Kidney (tissue), 14 donors: Measurements from ENCODE around the gene MYO5B. TPM values are rescaled to one million over a fixed set of nuclear protein-coding genes. Genes with fewer than 3 reads are reported as not detected.

Source experiments
- DNase-seq, 5 donors: peaks; one replicate each; pipeline ENCODE4 v3.0.0-alpha.2; 2013 to 2020
- FAIRE-seq: peaks from 2 replicates; lab custom pipeline; 2012; peaks lifted over from hg19 to GRCh38; lab: Jason Lieb, UNC
- H3K27ac ChIP-seq, 2 donors: one replicate each; pipeline ENCODE4 v1.7.0; 2013; ENCODE audit warnings: low read depth in 2 of 2, low read length in 2 of 2, inconsistent platforms in 1 of 2
- H3K27me3 ChIP-seq: one replicate; pipeline ENCODE4 v1.7.1; 2013; ENCODE audit warnings: low read length, inconsistent platforms; ENCODE audit not compliant: control insufficient read depth, insufficient read depth
- H3K36me3 ChIP-seq, 3 donors: one replicate each; pipeline versions ENCODE4 v1.7.0 to v1.7.1; 2013; ENCODE audit warnings: low read length in 3 of 3, control low read depth in 1 of 3, inconsistent platforms in 1 of 3; ENCODE audit not compliant: insufficient read depth in 3 of 3, control insufficient read depth in 2 of 3
- H3K4me1 ChIP-seq, 3 donors: one replicate each; pipeline versions ENCODE4 v1.7.0 to v1.7.1; 2013; ENCODE audit warnings: low read length in 3 of 3, inconsistent platforms in 1 of 3, low read depth in 1 of 3; ENCODE audit not compliant: control insufficient read depth in 2 of 3, insufficient read depth in 2 of 3
- H3K4me3 ChIP-seq, 3 donors: one replicate each; pipeline versions ENCODE4 v1.7.0 to v1.8.1; 2013; ENCODE audit warnings: low read length in 3 of 3, control low read depth in 1 of 3, inconsistent platforms in 1 of 3
- H3K9ac ChIP-seq, 3 donors: one replicate each; pipeline versions ENCODE4 v1.7.0 to v1.7.1; 2013; ENCODE audit warnings: low read length in 3 of 3, control low read depth in 1 of 3, inconsistent platforms in 1 of 3
- H3K9me3 ChIP-seq, 3 donors: one replicate each; pipeline versions ENCODE4 v1.7.0 to v1.7.1; 2013; ENCODE audit warnings: low read length in 3 of 3, control low read depth in 1 of 3, inconsistent platforms in 1 of 3; ENCODE audit not compliant: control insufficient read depth in 2 of 3, insufficient read depth in 1 of 3
- intact Hi-C: fragments of 100-400 bp; cut with DNase I; formaldehyde crosslinking; loops from one replicate; pipeline ENCODE4 v1.11.1; 2022
- polyA plus RNA-seq: library from polyadenylated mRNA; stranded (reverse); fragments of 350-450 nt; fragmentation: Illumina TruSeq; extraction: RNeasy Lipid Tissue Mini Kit (QIAGEN cat#74804); gene quantifications from one replicate; pipeline ENCODE4 v1.2.3, GENCODE V29; 2014; ENCODE audit warnings: low read depth, low replicate concordance; ENCODE audit not compliant: insufficient read depth
- total RNA-seq: library from RNA; stranded (reverse); fragmentation: NEBNext Ultra II Directional; extraction: Animal tissue kit (Norgen Biotek cat#: 25700); gene quantifications from one replicate; pipeline ENCODE4 v1.2.1, GENCODE V29; 2021
- TF ChIP-seq, protein P1 (sequence below): IDR thresholded peaks from 3 replicates; pipeline ENCODE4 v1.5.1; 2012; ENCODE audit warnings: mild to moderate bottlenecking, moderate library complexity, borderline replicate concordance; ENCODE audit not compliant: insufficient read depth; ENCODE audit errors: extremely low read depth
- donor health status: control.
- donor health status: control.
- donor health status: control.
- donor health status: control.
- donor health status: control.
- donor health status: DM: yes; HTN: yes; CAD: no.
- donor health status: Normal renal cell carcinoma (clear cell type).

Gene MYO5B
- total and polyA plus RNA-seq, 2 donors from 2014 or later, result 17.8 to 43.8 TPM

DNA sequence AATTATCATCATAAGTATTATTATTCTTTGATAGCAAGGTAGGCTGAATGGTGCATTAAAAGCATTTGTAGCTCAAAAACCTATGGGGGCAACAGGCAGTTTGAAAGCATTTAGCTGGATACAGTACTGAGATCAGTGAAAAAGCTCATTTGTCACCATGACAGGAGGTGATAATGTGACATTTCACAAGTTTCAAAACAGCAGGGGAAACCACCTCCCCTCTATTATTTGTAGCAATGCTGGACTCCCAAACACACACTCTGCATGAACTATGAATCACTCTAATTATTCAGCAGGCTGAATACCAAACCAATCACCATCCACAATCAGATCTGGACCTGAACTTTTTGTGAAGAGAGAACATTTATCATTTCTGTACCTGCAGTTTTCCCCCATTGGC is 63.4 kb downstream of the MYO5B start:
- no peak overlapping the region for H3K9ac ChIP-seq
- no peaks in the 10 kb centered on the region for H3K36me3 ChIP-seq
- H3K9me3 ChIP-seq, result no peaks in the 10 kb centered on the region
- no peaks in the 10 kb centered on the region for H3K27me3 ChIP-seq
- DNase-seq, result no peak
- no peak overlapping the region for H3K4me3 ChIP-seq
- no peak for FAIRE-seq
- H3K27ac ChIP-seq, result no peak overlapping the region
- TF ChIP-seq, protein P1, sequence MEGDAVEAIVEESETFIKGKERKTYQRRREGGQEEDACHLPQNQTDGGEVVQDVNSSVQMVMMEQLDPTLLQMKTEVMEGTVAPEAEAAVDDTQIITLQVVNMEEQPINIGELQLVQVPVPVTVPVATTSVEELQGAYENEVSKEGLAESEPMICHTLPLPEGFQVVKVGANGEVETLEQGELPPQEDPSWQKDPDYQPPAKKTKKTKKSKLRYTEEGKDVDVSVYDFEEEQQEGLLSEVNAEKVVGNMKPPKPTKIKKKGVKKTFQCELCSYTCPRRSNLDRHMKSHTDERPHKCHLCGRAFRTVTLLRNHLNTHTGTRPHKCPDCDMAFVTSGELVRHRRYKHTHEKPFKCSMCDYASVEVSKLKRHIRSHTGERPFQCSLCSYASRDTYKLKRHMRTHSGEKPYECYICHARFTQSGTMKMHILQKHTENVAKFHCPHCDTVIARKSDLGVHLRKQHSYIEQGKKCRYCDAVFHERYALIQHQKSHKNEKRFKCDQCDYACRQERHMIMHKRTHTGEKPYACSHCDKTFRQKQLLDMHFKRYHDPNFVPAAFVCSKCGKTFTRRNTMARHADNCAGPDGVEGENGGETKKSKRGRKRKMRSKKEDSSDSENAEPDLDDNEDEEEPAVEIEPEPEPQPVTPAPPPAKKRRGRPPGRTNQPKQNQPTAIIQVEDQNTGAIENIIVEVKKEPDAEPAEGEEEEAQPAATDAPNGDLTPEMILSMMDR, result no peak
- intact Hi-C loops, result no loop called here
- H3K4me1 ChIP-seq, result peaks cover 0 to 13% (median 4%) of the 10 kb centered on the region in 3 donors

DNA sequence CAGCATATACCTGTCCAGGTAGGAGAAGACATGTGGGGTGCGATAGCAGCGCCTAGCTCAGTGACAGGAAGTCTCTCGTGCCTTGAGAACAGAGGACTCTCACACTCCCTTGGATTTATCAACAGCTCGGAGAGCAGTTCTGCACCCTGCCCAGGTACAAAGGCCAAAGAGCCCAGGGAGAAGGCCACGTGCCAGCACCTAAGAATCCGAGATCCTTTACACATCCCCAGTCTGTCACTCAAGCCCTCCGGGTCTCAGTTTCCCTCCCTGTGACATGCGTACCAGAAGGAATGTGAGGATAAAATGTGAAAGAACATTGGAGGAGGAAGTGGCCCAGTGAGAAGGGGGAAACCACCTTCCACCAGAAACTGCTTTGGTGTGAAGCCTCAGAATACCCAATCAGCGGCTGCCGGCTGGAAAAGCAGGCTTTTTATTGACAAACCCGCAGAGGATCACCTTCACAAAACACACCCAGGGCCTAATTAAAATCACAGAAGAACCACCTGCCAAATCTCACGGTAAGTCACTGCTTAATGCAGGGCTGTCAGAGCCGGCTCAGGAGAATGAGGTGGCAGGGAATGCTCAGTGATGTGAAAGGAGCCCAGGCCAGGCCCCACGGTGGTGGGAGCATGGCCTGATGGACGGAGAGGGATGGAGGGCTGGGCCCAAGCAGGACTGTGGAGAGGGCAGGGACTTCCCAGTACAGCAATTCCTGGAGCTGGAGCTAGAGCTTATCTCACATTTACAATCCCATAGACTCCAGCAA is 66.3 kb downstream of the MYO5B start:
- intact Hi-C loops, result no loop called here
- no peak for FAIRE-seq
- TF ChIP-seq, protein P1, result no peak
- peaks cover 0 to 18% (median 6%) of the 10 kb centered on the region in 3 donors for H3K4me1 ChIP-seq
- H3K4me3 ChIP-seq, result no peak overlapping the region
- H3K9ac ChIP-seq, result no peak overlapping the region
- no peaks in the 10 kb centered on the region for H3K36me3 ChIP-seq
- no peaks in the 10 kb centered on the region for H3K9me3 ChIP-seq
- peak in 1 of 5 donors; percentile 18 for DNase-seq
- no peaks in the 10 kb centered on the region for H3K27me3 ChIP-seq
- peak overlapping the region in 1 of 2 donors; percentile 71 for H3K27ac ChIP-seq

DNA sequence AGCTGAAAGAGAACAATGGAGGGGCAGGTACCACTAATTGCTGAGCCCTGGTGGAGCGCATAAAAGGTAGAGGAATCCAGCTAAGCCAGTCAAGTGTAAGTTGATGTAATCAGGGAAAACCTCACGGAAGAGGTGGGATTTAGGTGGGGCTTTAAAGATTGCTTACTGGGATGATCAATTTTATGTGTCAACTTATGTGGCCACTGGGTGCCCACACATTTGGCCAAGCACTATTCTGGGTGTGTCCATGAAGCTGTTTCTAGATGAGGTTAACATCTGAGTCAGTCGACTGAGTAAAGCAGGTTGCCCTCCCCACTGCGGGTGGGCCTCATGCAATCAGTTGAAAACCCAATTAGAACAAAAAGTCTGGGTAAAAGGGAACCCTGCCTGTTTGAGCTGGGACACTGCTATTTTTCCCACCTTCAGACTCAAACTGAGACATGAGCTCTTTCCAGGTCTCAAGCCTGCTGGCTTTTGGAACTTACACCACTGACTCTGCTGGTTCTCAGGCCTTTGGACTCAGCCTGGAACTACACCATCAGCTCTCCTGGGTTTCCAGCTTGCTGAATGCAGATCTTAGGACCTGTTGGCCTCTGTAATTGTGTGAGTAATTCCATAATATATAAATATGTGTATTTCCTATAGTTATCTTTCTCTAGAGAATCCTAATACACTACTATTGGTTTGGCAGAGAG is 67.3 kb downstream of the MYO5B start:
- TF ChIP-seq, protein P1, result no peak
- Histone ChIP-seq H3K36me3 (no peaks in the 10 kb centered on the region), H3K4me1 (peaks cover 0 to 18% (median 6%) of the 10 kb centered on the region in 3 donors), H3K27ac (no peak overlapping the region), H3K9ac (no peak overlapping the region), H3K27me3 (no peaks in the 10 kb centered on the region), H3K4me3 (no peak overlapping the region), H3K9me3 (no peaks in the 10 kb centered on the region)
- intact Hi-C loops, result no loop called here
- FAIRE-seq (no peak), DNase-seq (no peak)
